Measurements from ENCODE around the gene ARL13B. TPM values are rescaled to one million over a fixed set of nuclear protein-coding genes. Genes with fewer than 3 reads are reported as not detected.
"Not testable (repeated sequence)": the region's sequence is repeated elsewhere in the genome, so short reads cannot be mapped to it uniquely, and the experiment has no call there.

Gene ARL13B
- total RNA-seq, 4 donors from 2014 or later: 14.1 to 34.7 (median 24.6) TPM

DNA sequence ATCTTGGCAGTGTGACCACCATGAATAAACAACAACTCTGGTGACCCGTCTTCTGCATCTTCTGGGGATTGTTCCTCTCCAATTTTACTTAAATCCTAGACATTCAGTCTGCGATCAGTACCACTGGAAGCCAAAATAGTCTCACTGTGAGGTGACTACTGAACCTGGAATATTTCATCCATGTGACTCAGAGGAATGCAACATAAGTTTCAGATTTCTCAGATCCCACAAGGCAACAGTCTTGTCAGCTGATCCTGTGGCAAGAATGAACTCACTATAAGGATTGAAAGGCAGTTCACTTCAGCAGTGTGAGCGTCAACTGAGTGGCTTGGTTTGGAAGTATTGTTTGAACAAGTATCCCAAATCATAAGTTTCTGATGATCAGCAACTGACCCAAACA lies 96.1 kb downstream of the ARL13B start:
- Histone ChIP-seq H3K4me3 (no peak overlapping the region), H3K36me3 (peaks cover 0 to 27% (median 0%) of the 10 kb centered on the region in 3 donors), H3K9me3 (no peaks in the 10 kb centered on the region), H3K4me1 (peaks cover 0 to 10% (median 0%) of the 10 kb centered on the region in 4 donors), H3K27ac (no peak overlapping the region), H3K27me3 (no peaks in the 10 kb centered on the region)
- TF ChIP-seq POLR2A (IDR thresholded peaks at IDR 0.05) (no peak), EP300 (IDR thresholded peaks at IDR 0.05) (no peak)
- TF ChIP-seq, protein P1, sequence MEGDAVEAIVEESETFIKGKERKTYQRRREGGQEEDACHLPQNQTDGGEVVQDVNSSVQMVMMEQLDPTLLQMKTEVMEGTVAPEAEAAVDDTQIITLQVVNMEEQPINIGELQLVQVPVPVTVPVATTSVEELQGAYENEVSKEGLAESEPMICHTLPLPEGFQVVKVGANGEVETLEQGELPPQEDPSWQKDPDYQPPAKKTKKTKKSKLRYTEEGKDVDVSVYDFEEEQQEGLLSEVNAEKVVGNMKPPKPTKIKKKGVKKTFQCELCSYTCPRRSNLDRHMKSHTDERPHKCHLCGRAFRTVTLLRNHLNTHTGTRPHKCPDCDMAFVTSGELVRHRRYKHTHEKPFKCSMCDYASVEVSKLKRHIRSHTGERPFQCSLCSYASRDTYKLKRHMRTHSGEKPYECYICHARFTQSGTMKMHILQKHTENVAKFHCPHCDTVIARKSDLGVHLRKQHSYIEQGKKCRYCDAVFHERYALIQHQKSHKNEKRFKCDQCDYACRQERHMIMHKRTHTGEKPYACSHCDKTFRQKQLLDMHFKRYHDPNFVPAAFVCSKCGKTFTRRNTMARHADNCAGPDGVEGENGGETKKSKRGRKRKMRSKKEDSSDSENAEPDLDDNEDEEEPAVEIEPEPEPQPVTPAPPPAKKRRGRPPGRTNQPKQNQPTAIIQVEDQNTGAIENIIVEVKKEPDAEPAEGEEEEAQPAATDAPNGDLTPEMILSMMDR (IDR thresholded peaks at IDR 0.05): no peak
- WGBS, 2 donors: 93 to 98% methylated on average over 3 of the region's 3 CpGs
- no peak for DNase-seq (ENCODE audit: low spot score in 2 of 2)

- WGBS, 2 donors: 96 to 100% methylated on average over 4 to 5 of the region's 5 CpGs
- H3K27me3 ChIP-seq; H3K27ac ChIP-seq; H3K4me1 ChIP-seq; H3K4me3 ChIP-seq; DNase-seq (ENCODE audit: low spot score in 2 of 2); H3K9me3 ChIP-seq: not testable (repeated sequence)
- H3K36me3 ChIP-seq: peaks cover 0 to 24% (median 0%) of the 10 kb centered on the region in 3 donors
These were observed 100.6 kb downstream of the ARL13B start for GRCh38 chr3:94080552-94080951.

GRCh38 chr3:94081884-94082283 lies 101.9 kb downstream of the ARL13B start:
- Histone ChIP-seq H3K27me3 (no peaks in the 10 kb centered on the region), H3K4me1 (peaks cover 0 to 10% (median 0%) of the 10 kb centered on the region in 4 donors), H3K27ac (no peak overlapping the region), H3K9me3 (no peaks in the 10 kb centered on the region), H3K36me3 (peaks cover 0 to 24% (median 0%) of the 10 kb centered on the region in 3 donors), H3K4me3 (no peak overlapping the region)
- no peak for TF ChIP-seq EP300 (IDR thresholded peaks at IDR 0.05)
- no peak for TF ChIP-seq POLR2A (IDR thresholded peaks at IDR 0.05)
- TF ChIP-seq, protein P1 (IDR thresholded peaks at IDR 0.05): no peak
- no peak for DNase-seq (ENCODE audit: low spot score in 2 of 2)
- WGBS, 2 donors: 84 to 88% methylated on average over 5 of the region's 5 CpGs

DNA sequence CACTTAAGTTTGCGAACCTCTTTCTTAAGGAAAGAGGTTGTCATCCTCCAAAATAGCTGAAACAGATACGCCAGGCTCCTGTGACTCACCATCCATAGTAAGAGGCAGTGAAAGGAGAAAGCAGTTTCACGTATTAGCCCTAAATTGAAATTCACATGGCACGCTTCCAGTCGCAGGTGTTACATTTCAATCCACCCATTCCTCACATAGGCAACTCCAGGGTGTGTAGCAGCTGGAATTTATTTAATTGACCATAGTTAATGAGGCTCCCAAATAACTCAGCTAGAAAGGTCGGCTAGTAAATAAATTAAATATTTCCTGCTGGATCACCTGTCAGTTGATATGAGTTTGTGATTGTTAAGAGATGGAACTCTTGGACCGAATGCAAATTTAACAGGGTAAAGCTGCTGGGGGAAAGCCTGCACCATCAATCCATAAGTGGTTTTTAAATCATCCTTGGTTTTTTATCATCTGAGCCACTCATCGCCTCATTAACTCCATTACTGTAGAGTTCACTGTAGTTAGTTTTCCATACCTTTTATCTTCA lies 102.5 kb downstream of the ARL13B start:
- WGBS, 2 donors: 84 to 90% methylated on average over 8 of the region's 8 CpGs
- no peaks in the 10 kb centered on the region for H3K9me3 ChIP-seq
- H3K4me3 ChIP-seq: no peak overlapping the region
- peaks cover 0 to 10% (median 0%) of the 10 kb centered on the region in 4 donors for H3K4me1 ChIP-seq
- no peaks in the 10 kb centered on the region for H3K27me3 ChIP-seq
- TF ChIP-seq, protein P1 (IDR thresholded peaks at IDR 0.05): no peak
- no peak for TF ChIP-seq POLR2A (IDR thresholded peaks at IDR 0.05)
- no peak for TF ChIP-seq EP300 (IDR thresholded peaks at IDR 0.05)
- no peak overlapping the region for H3K27ac ChIP-seq
- no peak for DNase-seq (ENCODE audit: low spot score in 2 of 2)
- H3K36me3 ChIP-seq: peaks cover 0 to 21% (median 0%) of the 10 kb centered on the region in 3 donors

DNA sequence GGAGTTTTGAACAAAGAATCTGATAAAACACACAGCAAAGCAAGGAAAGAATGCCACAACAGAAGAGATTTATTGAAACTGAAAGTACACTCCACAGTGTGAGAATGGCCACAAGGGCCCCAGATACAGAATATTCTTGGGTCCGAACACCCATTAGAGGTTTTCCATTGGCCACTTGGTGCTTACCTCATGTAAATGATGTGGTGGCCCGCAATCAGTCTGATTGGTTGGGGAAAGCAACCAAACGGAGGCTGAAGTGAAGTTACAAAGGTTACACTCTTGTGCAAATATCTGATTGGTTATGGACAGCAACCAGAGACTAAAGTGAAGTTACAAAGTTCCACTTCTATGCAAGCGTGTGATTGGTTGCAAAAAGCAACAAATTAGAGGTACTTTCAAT lies 103.3 kb downstream of the ARL13B start:
- Histone ChIP-seq H3K36me3 (peaks cover 0 to 24% (median 0%) of the 10 kb centered on the region in 3 donors), H3K4me1 (peaks cover 0 to 10% (median 0%) of the 10 kb centered on the region in 4 donors), H3K27me3 (no peaks in the 10 kb centered on the region), H3K4me3 (no peak overlapping the region), H3K27ac (no peak overlapping the region), H3K9me3 (no peaks in the 10 kb centered on the region)
- TF ChIP-seq POLR2A (IDR thresholded peaks at IDR 0.05) (no peak), EP300 (IDR thresholded peaks at IDR 0.05) (no peak)
- TF ChIP-seq, protein P1 (IDR thresholded peaks at IDR 0.05): no peak
- no peak for DNase-seq (ENCODE audit: low spot score in 2 of 2)
- 86 to 92% methylated on average over 4 of the region's 4 CpGs for WGBS, 2 donors
